GM12878 (cell line): ENCODE results near the gene TTC38. TPM values are rescaled to one million over a fixed set of nuclear protein-coding genes. Genes with fewer than 3 reads are reported as not detected.

Experiments used
- ATAC-seq: fragments of 200-7000 bp; cut with Tn5 transposase; 3 replicates; pipeline ENCODE4 v1.9.1; 2020; ENCODE audit warnings: mild to moderate bottlenecking, moderate library complexity
- BruUV-seq: library from RNA; stranded (reverse); fragments of 400-500 nt; replicated peaks from 2 replicates; lab custom pipeline; 2021; lab: Mats Ljungman, UMichigan
- CTCF ChIA-PET: fragments of 300-600 bp; sonication (Branson Sonifier 250); formaldehyde crosslinking; extraction: SDS; loops from one replicate; lab custom pipeline; 2021; ENCODE audit warnings: inconsistent platforms; lab: Yijun Ruan, JAX
- POLR2A ChIA-PET: fragments of 350-600 bp; formaldehyde crosslinking; extraction: SDS; loops from one replicate; lab custom pipeline; 2021; ENCODE audit warnings: inconsistent platforms; lab: Charles Lee
- RAD21 ChIA-PET: fragments of 300-600 bp; sonication (Branson Sonifier 250); formaldehyde crosslinking; loops from one replicate; lab custom pipeline; 2023; ENCODE audit warnings: antibody characterized with exemption; ENCODE audit not compliant: unreplicated experiment; lab: Charles Lee
- SMC1A ChIA-PET: fragments of 300-600 bp; sonication (Branson Sonifier 250); formaldehyde crosslinking; loops from one replicate; lab custom pipeline; 2023; ENCODE audit not compliant: unreplicated experiment, uncharacterized antibody; lab: Charles Lee
- DNase-seq: peaks from one replicate; pipeline ENCODE4 v3.0.0-alpha.2; 2011; ENCODE audit warnings: low read depth, low spot score
- FAIRE-seq: peaks from 3 replicates; lab custom pipeline; 2011; peaks lifted over from hg19 to GRCh38; lab: Jason Lieb, UNC
- H2AFZ ChIP-seq: 2 replicates; pipeline ENCODE4 v1.6.0; 2011; ENCODE audit warnings: low read depth, low read length, control low read depth; ENCODE audit not compliant: control insufficient read depth
- H3K27ac ChIP-seq: 2 replicates; pipeline ENCODE4 v1.5.1; 2011; ENCODE audit warnings: control low read depth; ENCODE audit not compliant: control insufficient read depth, insufficient read depth
- H3K27me3 ChIP-seq, 2 experiments: replicated peaks in 1 of 2; 2 replicates each; pipeline versions ENCODE4 v1.6.0 to v1.6.1; 2011; ENCODE audit warnings: low read length in 1 of 2; ENCODE audit not compliant: control insufficient read depth in 2 of 2, insufficient read depth in 2 of 2
- H3K36me3 ChIP-seq, 2 experiments: 2 replicates each; pipeline ENCODE4 v1.5.1; 2011; ENCODE audit warnings: low read length in 1 of 2; ENCODE audit not compliant: control insufficient read depth in 2 of 2, insufficient read depth in 2 of 2
- H3K4me1 ChIP-seq: 2 replicates; pipeline ENCODE4 v1.6.1; 2011; ENCODE audit warnings: mild to moderate bottlenecking, low read length, moderate library complexity, mixed read lengths; ENCODE audit not compliant: control insufficient read depth, insufficient read depth
- H3K4me2 ChIP-seq: 2 replicates; pipeline ENCODE4 v1.6.0; 2011; ENCODE audit warnings: control low read depth; ENCODE audit not compliant: control insufficient read depth, insufficient read depth
- H3K4me3 ChIP-seq: fragments of 200-600 bp; sonication (generic); 2 replicates; pipeline ENCODE4 v1.5.1; 2016
- H3K79me2 ChIP-seq: 2 replicates; pipeline ENCODE4 v1.6.0; 2011; ENCODE audit warnings: low read length; ENCODE audit not compliant: control insufficient read depth, insufficient read depth
- H3K9ac ChIP-seq: 2 replicates; pipeline ENCODE4 v1.8.0; 2011; ENCODE audit warnings: low read length, control low read depth, mixed read lengths; ENCODE audit not compliant: control insufficient read depth, insufficient read depth
- H3K9me3 ChIP-seq: replicated peaks from 3 replicates; pipeline ENCODE4 v1.5.1; 2011; ENCODE audit warnings: mild to moderate bottlenecking, low read length; ENCODE audit not compliant: control insufficient read depth, insufficient read depth
- H4K20me1 ChIP-seq: 2 replicates; pipeline ENCODE4 v1.6.0; 2011; ENCODE audit not compliant: control insufficient read depth, insufficient read depth
- CBX3 ChIP-seq: fragments of 200-600 bp; sonication (generic); IDR thresholded peaks from 2 replicates; pipeline ENCODE4 v1.6.1; 2016; ENCODE audit warnings: low read depth, borderline replicate concordance
- MYC ChIP-seq: IDR thresholded peaks from 2 replicates; pipeline ENCODE4 v1.6.1; 2011; ENCODE audit warnings: mild to moderate bottlenecking, low read length, moderate library complexity, inconsistent platforms; ENCODE audit not compliant: insufficient read depth, insufficient replicate concordance, insufficient read length, severe bottlenecking
- TCF12 ChIP-seq: IDR thresholded peaks from 2 replicates; pipeline ENCODE4 v1.6.1; 2011; ENCODE audit warnings: low read depth, mild to moderate bottlenecking, low read length
- ZNF207 ChIP-seq: fragments of 450-650 bp; IDR thresholded peaks from 2 replicates; pipeline ENCODE4 v1.6.1; 2014; ENCODE audit warnings: antibody characterized with exemption, mild to moderate bottlenecking, borderline replicate concordance
- WGBS: methylation state at CpG from one replicate; pipeline ENCODE4 v1.1.6; 2016; ENCODE audit warnings: low lambda C conversion rate; ENCODE audit not compliant: insufficient replicate concordance, insufficient coverage; ENCODE audit errors: missing lambda C conversion rate; 5-methylcytosine and 5-hydroxymethylcytosine counted together
- in situ Hi-C: fragments of 300-500 bp; cut with MboI; formaldehyde crosslinking; loops from 9 replicates; pipeline ENCODE4 v1.14.3; 2018; ENCODE audit warnings: mixed read lengths
- intact Hi-C: fragments of 100-400 bp; cut with micrococcal nuclease; formaldehyde crosslinking; loops from one replicate; pipeline ENCODE4 v1.14.2; 2022; ENCODE audit not compliant: unreplicated experiment
- polyA plus RNA-seq, 11 experiments: library from polyadenylated mRNA; depleted of rRNA in 4 of 11; unstranded in 6 of 11; stranded (reverse) in 5 of 11; fragments of >200 nt; fragmentation: Nextera tagmentation in 4 of 11; fragmentation: Illumina TruSeq in 1 of 11; extraction: Ambion mirVana in 4 of 11; extraction: Trizol in 1 of 11; gene quantifications; 1 replicate in 1 of 11; 2 replicates in 10 of 11; pipeline versions ENCODE4 v1.2.1 to v1.2.3, GENCODE V29; 2011 to 2016; ENCODE audit warnings: inconsistent platforms in 2 of 11, missing spikeins in 2 of 11, low read depth in 1 of 11
- total RNA-seq, 4 experiments: library from RNA; depleted of rRNA in 3 of 4; stranded (reverse); fragments of >200 nt in 3 of 4; fragmentation: Illumina TruSeq in 1 of 4; extraction: Trizol in 1 of 4; gene quantifications; 2 replicates each; pipeline versions ENCODE4 v1.2.1 to v1.2.3, GENCODE V29; 2013 to 2021
- TF ChIP-seq, protein P1 (sequence below): fragments of 450-650 bp; IDR thresholded peaks from 2 replicates; pipeline ENCODE4 v1.6.1; 2018; ENCODE audit warnings: borderline replicate concordance, mild to moderate bottlenecking; ENCODE audit not compliant: partially characterized antibody
- TF ChIP-seq, protein P2 (sequence below): fragments of 450-650 bp; IDR thresholded peaks from 2 replicates; pipeline ENCODE4 v1.6.1; 2017; ENCODE audit warnings: mild to moderate bottlenecking, low read depth, inconsistent platforms; ENCODE audit not compliant: poor library complexity, severe bottlenecking
- TF ChIP-seq, protein P3 (sequence below): IDR thresholded peaks from 2 replicates; pipeline ENCODE4 v1.6.1; 2011; ENCODE audit warnings: borderline replicate concordance, low read depth, mild to moderate bottlenecking, moderate library complexity, low read length; ENCODE audit not compliant: insufficient read depth, poor library complexity, severe bottlenecking

Gene TTC38
- total and polyA plus RNA-seq, 10 of the 15 experiments (the other 5 are each of a cell fraction or from before 2014, with no cell fraction given) = 0.58 to 39.9 (median 13.0) TPM

DNA sequence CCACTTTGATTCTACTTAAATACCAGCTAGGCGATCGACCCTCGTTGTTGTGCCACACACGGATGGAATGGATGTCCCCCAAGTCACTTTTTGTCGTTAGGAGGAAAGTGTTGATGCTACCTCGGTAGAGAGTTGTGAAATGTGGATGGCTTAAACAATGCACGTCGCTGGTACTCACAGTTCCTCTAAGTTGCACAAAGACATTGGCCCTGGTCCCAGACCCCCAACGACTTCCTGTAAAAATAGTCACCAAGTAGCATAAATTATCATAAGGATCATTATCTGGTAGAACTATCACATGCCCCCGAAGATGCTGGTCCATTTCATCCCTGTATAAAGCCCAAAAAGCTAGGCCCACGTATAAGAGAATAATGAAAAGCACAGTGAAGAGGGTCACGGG is 8.4 kb upstream of the TTC38 start (continued):
- TF ChIP-seq, protein P1, sequence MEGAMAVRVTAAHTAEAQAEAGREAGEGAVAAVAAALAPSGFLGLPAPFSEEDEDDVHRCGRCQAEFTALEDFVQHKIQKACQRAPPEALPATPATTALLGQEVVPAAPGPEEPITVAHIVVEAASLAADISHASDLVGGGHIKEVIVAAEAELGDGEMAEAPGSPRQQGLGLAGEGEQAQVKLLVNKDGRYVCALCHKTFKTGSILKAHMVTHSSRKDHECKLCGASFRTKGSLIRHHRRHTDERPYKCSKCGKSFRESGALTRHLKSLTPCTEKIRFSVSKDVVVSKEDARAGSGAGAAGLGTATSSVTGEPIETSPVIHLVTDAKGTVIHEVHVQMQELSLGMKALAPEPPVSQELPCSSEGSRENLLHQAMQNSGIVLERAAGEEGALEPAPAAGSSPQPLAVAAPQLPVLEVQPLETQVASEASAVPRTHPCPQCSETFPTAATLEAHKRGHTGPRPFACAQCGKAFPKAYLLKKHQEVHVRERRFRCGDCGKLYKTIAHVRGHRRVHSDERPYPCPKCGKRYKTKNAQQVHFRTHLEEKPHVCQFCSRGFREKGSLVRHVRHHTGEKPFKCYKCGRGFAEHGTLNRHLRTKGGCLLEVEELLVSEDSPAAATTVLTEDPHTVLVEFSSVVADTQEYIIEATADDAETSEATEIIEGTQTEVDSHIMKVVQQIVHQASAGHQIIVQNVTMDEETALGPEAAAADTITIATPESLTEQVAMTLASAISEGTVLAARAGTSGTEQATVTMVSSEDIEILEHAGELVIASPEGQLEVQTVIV = no peak
- TF ChIP-seq, protein P2, sequence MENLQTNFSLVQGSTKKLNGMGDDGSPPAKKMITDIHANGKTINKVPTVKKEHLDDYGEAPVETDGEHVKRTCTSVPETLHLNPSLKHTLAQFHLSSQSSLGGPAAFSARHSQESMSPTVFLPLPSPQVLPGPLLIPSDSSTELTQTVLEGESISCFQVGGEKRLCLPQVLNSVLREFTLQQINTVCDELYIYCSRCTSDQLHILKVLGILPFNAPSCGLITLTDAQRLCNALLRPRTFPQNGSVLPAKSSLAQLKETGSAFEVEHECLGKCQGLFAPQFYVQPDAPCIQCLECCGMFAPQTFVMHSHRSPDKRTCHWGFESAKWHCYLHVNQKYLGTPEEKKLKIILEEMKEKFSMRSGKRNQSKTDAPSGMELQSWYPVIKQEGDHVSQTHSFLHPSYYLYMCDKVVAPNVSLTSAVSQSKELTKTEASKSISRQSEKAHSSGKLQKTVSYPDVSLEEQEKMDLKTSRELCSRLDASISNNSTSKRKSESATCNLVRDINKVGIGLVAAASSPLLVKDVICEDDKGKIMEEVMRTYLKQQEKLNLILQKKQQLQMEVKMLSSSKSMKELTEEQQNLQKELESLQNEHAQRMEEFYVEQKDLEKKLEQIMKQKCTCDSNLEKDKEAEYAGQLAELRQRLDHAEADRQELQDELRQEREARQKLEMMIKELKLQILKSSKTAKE = no peak
- TF ChIP-seq ZNF207 = no peak
- TF ChIP-seq, all 136 proteins: peak for 0

DNA sequence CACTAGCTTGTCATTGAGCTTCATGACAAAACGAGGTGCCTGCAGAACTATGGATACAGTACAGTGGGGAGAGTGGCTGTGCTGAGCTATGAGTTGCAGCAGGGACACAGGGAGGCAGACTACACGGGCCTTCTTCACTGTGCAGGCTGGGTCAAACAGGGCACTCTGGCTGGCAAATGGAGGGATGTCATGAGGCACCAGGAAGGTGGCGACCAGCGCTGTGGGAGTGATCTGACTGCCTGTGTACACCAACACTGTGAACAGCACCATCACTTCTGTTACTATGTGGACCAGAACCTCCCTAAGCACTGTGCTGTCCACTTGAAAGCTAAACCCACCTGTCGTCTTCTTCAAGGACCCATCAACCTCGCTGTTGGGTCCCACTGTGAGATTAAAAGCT is 7.8 kb upstream of the TTC38 start:
- TF ChIP-seq TCF12 = no peak
- no peak for TF ChIP-seq MYC
- TF ChIP-seq, protein P3, sequence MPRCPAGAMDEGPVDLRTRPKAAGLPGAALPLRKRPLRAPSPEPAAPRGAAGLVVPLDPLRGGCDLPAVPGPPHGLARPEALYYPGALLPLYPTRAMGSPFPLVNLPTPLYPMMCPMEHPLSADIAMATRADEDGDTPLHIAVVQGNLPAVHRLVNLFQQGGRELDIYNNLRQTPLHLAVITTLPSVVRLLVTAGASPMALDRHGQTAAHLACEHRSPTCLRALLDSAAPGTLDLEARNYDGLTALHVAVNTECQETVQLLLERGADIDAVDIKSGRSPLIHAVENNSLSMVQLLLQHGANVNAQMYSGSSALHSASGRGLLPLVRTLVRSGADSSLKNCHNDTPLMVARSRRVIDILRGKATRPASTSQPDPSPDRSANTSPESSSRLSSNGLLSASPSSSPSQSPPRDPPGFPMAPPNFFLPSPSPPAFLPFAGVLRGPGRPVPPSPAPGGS = no peak
- TF ChIP-seq CBX3 = no peak
- Histone ChIP-seq H3K9me3 (peaks cover 1% of the 10 kb centered on the region; the same call in 2 of the 3 replicates), H2AFZ (no peak overlapping the region), H3K4me3 (no peak overlapping the region), H3K79me2 (no peaks in the 10 kb centered on the region), H4K20me1 (no peaks in the 10 kb centered on the region), H3K36me3 (no peaks in the 10 kb centered on the region), H3K4me2 (no peak overlapping the region), H3K27me3 (peaks cover 3 to 5% of the 10 kb centered on the region in 2 experiments), H3K9ac (no peak overlapping the region), H3K27ac (no peak overlapping the region), H3K4me1 (no peaks in the 10 kb centered on the region)
- in situ Hi-C loops (no loop called here), intact Hi-C loops (no loop called here)
- ChIA-PET POLR2A (no interaction called here), SMC1A (no interaction called here), CTCF (no interaction called here), RAD21 (no interaction called here)
- WGBS = 44% methylated on average over 6 of the region's 6 CpGs
- FAIRE-seq (no peak), DNase-seq (no peak), ATAC-seq (no peak)
- no TSS peak for BruUV-seq
